Breast epithelium (tissue), 4 donors: ENCODE results near the gene UMAD1. TPM values are rescaled to one million over a fixed set of nuclear protein-coding genes. Genes with fewer than 3 reads are reported as not detected.

Experiments
- DNase-seq, 2 donors: peaks; one replicate each; pipeline ENCODE4 v3.0.0-alpha.2; 2019; ENCODE audit warnings: low spot score in 2 of 2
- H3K27ac ChIP-seq, 2 donors: fragments of 200-600 bp; sonication (generic) in 1 of 2; one replicate each; pipeline ENCODE4 v1.5.1; 2016 to 2019; ENCODE audit warnings: mild to moderate bottlenecking in 1 of 2
- H3K27me3 ChIP-seq, 2 donors: fragments of 200-600 bp; sonication (generic) in 1 of 2; one replicate each; pipeline versions ENCODE4 v1.5.1 to v1.6.0; 2017 to 2019; ENCODE audit warnings: control low read depth in 1 of 2, mild to moderate bottlenecking in 1 of 2
- H3K36me3 ChIP-seq: fragments of 200-600 bp; one replicate; pipeline ENCODE4 v1.5.1; 2019
- H3K4me1 ChIP-seq, 2 donors: fragments of 200-600 bp; sonication (generic); one replicate each; pipeline ENCODE4 v1.5.1; 2016 to 2019; ENCODE audit warnings: control low read depth in 1 of 2
- H3K4me3 ChIP-seq, 3 donors: fragments of 200-600 bp; sonication (generic); 1 replicate in 2 of 3; 2 replicates in 1 of 3; pipeline ENCODE4 v1.5.1; 2016 to 2019; ENCODE audit warnings: mild to moderate bottlenecking in 3 of 3, moderate library complexity in 2 of 3
- H3K9me3 ChIP-seq, 2 donors: fragments of 200-600 bp; sonication (generic) in 1 of 2; one replicate each; pipeline ENCODE4 v1.5.1; 2016 to 2019; ENCODE audit warnings: control low read depth in 1 of 2
- POLR2A ChIP-seq: fragments of 450-650 bp; IDR thresholded peaks from one replicate; pipeline ENCODE4 v1.6.1; 2016; ENCODE audit warnings: antibody characterized with exemption, mild to moderate bottlenecking, moderate library complexity
- POLR2AphosphoS5 ChIP-seq, 3 donors: sonication (generic); formaldehyde crosslinking; IDR thresholded peaks; one replicate each; pipeline ENCODE4 v1.6.1; 2017; ENCODE audit warnings: antibody characterized with exemption in 3 of 3
- intact Hi-C: fragments of 100-400 bp; cut with DNase I; formaldehyde crosslinking; loops from one replicate; pipeline ENCODE4 v1.15.1; 2023; ENCODE audit warnings: low total_unique reads
- total RNA-seq, 3 donors: library from RNA; depleted of rRNA; stranded (reverse); fragments of >200 nt; gene quantifications; one replicate each; pipeline ENCODE4 v1.1.0, GENCODE V29; 2016
- TF ChIP-seq, protein P1 (sequence below), 3 donors: fragments of 450-650 bp; IDR thresholded peaks; one replicate each; pipeline ENCODE4 v1.5.1; 2016 to 2017; ENCODE audit warnings: antibody characterized with exemption in 3 of 3, mild to moderate bottlenecking in 3 of 3, moderate library complexity in 3 of 3

UMAD1 gene
- total RNA-seq, 3 donors from 2014 or later = 13.6 to 25.6 (median 17.7) TPM

DNA sequence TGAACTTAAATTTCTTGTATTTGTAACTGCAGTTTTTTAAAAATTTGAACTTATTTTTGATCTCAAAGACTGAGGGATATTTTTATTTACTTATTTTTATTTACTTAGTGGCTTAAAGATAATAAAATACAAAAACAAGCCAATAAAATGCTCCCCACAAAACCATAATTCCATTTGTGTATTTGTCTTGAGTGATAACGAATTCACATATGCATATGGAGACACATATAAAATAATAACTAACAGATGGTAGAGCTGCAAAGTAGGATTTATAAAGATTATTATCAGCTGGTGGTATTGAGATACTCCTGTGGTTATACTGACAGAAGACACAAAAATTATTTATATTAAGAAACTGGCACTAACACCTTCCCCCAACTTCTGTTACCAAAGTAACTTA lies 168.1 kb downstream of the UMAD1 start:
- intact Hi-C loops = no loop called here
- Histone ChIP-seq H3K4me1 (no peaks in the 10 kb centered on the region), H3K9me3 (no peaks in the 10 kb centered on the region), H3K4me3 (no peak overlapping the region), H3K27ac (no peak overlapping the region), H3K36me3 (no peaks in the 10 kb centered on the region), H3K27me3 (no peaks in the 10 kb centered on the region)
- no peak for TF ChIP-seq POLR2AphosphoS5 (IDR thresholded peaks at IDR 0.05)
- no peak for TF ChIP-seq POLR2A
- TF ChIP-seq, protein P1, sequence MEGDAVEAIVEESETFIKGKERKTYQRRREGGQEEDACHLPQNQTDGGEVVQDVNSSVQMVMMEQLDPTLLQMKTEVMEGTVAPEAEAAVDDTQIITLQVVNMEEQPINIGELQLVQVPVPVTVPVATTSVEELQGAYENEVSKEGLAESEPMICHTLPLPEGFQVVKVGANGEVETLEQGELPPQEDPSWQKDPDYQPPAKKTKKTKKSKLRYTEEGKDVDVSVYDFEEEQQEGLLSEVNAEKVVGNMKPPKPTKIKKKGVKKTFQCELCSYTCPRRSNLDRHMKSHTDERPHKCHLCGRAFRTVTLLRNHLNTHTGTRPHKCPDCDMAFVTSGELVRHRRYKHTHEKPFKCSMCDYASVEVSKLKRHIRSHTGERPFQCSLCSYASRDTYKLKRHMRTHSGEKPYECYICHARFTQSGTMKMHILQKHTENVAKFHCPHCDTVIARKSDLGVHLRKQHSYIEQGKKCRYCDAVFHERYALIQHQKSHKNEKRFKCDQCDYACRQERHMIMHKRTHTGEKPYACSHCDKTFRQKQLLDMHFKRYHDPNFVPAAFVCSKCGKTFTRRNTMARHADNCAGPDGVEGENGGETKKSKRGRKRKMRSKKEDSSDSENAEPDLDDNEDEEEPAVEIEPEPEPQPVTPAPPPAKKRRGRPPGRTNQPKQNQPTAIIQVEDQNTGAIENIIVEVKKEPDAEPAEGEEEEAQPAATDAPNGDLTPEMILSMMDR (IDR thresholded peaks at IDR 0.05) = no peak
- DNase-seq = no peak

DNA sequence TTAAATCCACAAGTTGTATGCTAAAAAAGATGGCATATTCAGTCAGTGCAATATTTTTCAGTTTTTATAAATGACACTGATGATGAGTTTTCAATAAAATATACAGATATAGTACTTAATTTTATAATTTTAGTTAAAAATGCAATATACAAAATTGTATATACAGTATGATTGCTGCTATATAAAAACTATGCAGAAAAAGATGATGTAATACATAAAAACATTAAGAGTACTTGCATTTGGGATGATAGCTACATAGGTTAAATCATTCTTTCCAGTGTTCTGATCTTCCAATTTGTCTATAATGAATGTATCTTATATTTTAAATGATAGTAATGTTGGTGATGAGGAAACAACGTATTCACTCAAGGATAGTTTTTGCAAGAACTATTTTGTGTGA lies 169.8 kb downstream of the UMAD1 start:
- no peaks in the 10 kb centered on the region for H3K36me3 ChIP-seq
- DNase-seq = no peak
- H3K9me3 ChIP-seq = no peaks in the 10 kb centered on the region
- TF ChIP-seq POLR2AphosphoS5 (IDR thresholded peaks at IDR 0.05) (no peak), POLR2A (no peak)
- TF ChIP-seq, protein P1 (IDR thresholded peaks at IDR 0.05) = no peak
- H3K4me1 ChIP-seq = no peaks in the 10 kb centered on the region
- H3K4me3 ChIP-seq = no peak overlapping the region
- intact Hi-C loops = no loop called here
- H3K27ac ChIP-seq = no peak overlapping the region
- H3K27me3 ChIP-seq = no peaks in the 10 kb centered on the region

DNA sequence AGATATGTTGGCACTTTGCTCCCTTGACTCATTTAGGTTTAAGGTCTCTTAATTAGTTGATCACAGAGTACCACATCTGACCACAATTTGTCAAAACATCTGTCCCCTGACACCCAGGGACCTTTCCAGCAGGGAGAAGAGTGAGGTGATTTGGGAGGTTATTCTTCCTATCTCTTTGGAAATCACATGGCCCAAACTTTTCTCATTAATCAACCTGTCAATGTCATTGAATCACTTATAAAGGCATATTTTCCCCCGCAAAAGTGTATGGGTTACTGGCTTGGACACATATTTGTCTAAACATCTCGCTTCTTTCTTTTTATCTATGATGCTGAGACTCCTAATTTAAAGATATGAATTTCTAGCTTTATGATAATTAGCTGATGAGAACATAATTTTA lies 170.3 kb downstream of the UMAD1 start:
- DNase-seq = no peak
- H3K4me1 ChIP-seq = no peaks in the 10 kb centered on the region
- no peak overlapping the region for H3K4me3 ChIP-seq
- TF ChIP-seq, protein P1 (IDR thresholded peaks at IDR 0.05) = no peak
- TF ChIP-seq POLR2AphosphoS5 (IDR thresholded peaks at IDR 0.05) (no peak), POLR2A (no peak)
- H3K27ac ChIP-seq = no peak overlapping the region
- intact Hi-C loops = no loop called here
- H3K27me3 ChIP-seq = no peaks in the 10 kb centered on the region
- no peaks in the 10 kb centered on the region for H3K9me3 ChIP-seq
- no peaks in the 10 kb centered on the region for H3K36me3 ChIP-seq

DNA sequence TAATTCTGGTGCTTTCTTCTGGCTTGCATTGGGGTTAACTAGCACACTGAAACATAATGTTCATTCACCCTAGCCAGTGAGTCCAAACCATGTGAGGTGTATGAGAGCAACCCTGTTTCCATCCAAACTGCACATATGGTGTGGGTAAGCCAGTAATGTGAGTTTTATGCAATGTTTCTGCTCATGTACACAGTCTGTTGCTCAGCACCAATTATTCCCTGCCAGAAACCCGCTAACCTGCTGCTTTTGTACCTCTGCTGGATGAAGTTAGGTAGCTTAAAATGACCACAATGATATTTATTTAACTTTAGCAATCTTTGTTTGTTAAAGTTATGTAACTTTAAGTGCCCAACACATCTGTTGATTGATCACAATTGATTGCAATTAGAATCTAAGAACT lies 171.6 kb downstream of the UMAD1 start:
- no peak for DNase-seq
- H3K27ac ChIP-seq = no peak overlapping the region
- H3K9me3 ChIP-seq = no peaks in the 10 kb centered on the region
- intact Hi-C loops = no loop called here
- no peak overlapping the region for H3K4me3 ChIP-seq
- no peaks in the 10 kb centered on the region for H3K36me3 ChIP-seq
- no peaks in the 10 kb centered on the region for H3K4me1 ChIP-seq
- TF ChIP-seq POLR2AphosphoS5 (IDR thresholded peaks at IDR 0.05) = no peak
- TF ChIP-seq, protein P1 (IDR thresholded peaks at IDR 0.05) = no peak
- no peak for TF ChIP-seq POLR2A
- no peaks in the 10 kb centered on the region for H3K27me3 ChIP-seq

DNA sequence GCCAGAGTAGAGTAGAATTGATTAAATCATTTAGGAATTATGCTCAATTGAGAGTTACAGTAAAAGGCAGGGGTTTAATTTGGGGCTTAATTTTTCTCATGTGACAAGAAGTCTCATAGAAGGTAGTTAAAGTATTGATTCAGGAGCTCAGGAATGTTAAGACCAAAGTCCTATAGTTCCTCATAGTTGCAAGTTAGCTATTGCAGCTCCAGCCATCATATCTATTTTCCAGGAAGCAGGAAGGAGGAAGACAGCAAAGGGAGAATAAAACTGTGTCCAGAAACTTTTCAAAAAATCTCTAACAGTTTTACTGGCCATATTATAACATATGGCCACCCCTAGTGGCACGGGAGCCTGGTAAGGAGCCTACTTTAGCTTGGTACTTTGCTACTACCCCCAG lies 174.8 kb downstream of the UMAD1 start:
- no peak for TF ChIP-seq POLR2AphosphoS5 (IDR thresholded peaks at IDR 0.05)
- TF ChIP-seq POLR2A = no peak
- TF ChIP-seq, protein P1 (IDR thresholded peaks at IDR 0.05) = no peak
- H3K9me3 ChIP-seq = no peaks in the 10 kb centered on the region
- H3K27ac ChIP-seq = no peak overlapping the region
- H3K27me3 ChIP-seq = no peaks in the 10 kb centered on the region
- H3K4me3 ChIP-seq = no peak overlapping the region
- intact Hi-C loops = no loop called here
- no peaks in the 10 kb centered on the region for H3K4me1 ChIP-seq
- no peak for DNase-seq
- no peaks in the 10 kb centered on the region for H3K36me3 ChIP-seq
